Skin epidermis (tissue), 12 donors: ENCODE results near the gene YWHAG.
"Not testable (repeated sequence)": the region's sequence is repeated elsewhere in the genome, so short reads cannot be mapped to it uniquely, and the experiment has no call there.

Experiments used
- H3K27ac ChIP-seq, 21 experiments: fragments of 200-600 bp; sonication (generic) in 11 of 21; one replicate each; pipeline ENCODE4 v1.5.0; 2020; ENCODE audit warnings: mild to moderate bottlenecking in 3 of 21, inconsistent platforms in 2 of 21, moderate library complexity in 2 of 21
- H3K4me3 ChIP-seq, 7 experiments: fragments of 200-600 bp; sonication (generic) in 2 of 7; one replicate each; pipeline ENCODE4 v1.5.0; 2020; ENCODE audit warnings: inconsistent platforms in 2 of 7, mild to moderate bottlenecking in 2 of 7, moderate library complexity in 1 of 7

Gene YWHAG

GRCh38 chr7:76358481-76359110 is at the start of gene YWHAG:
Gene YWHAG, minus strand, starts transcription at chr7:76358991. Its CDS starts 183 bp downstream, at chr7:76358808.
- peak within 1 kb of the TSS; percentile 70 to 100 (median 89) for H3K4me3 ChIP-seq
- peak within 1 kb of the TSS; percentile 95 to 100 (median 99) for H3K27ac ChIP-seq

- Histone ChIP-seq H3K4me3 (no peak overlapping the region), H3K27ac (no peak overlapping the region)
Measured at GRCh38 chr7:76408121-76408560, 49.4 kb upstream of the YWHAG start.

- Histone ChIP-seq H3K27ac (no peak overlapping the region), H3K4me3 (no peak overlapping the region)
Measured at GRCh38 chr7:76407718-76408117, 48.9 kb upstream of the YWHAG start.

GRCh38 chr7:76405738-76406137 is 46.9 kb upstream of the YWHAG start:
- Histone ChIP-seq H3K4me3 (no peak overlapping the region), H3K27ac (no peak overlapping the region)

GRCh38 chr7:76403780-76404494 is 45.1 kb upstream of the YWHAG start:
- H3K4me3 ChIP-seq = no peak overlapping the region
- no peak overlapping the region for H3K27ac ChIP-seq

GRCh38 chr7:76403097-76403496 is 44.3 kb upstream of the YWHAG start:
- H3K4me3 ChIP-seq, H3K27ac ChIP-seq: not testable (repeated sequence)

GRCh38 chr7:76400248-76400647 is 41.5 kb upstream of the YWHAG start:
- no peak overlapping the region for H3K27ac ChIP-seq
- no peak overlapping the region for H3K4me3 ChIP-seq

GRCh38 chr7:76397409-76398183 is 38.8 kb upstream of the YWHAG start:
- peak overlapping the region in 13 of 21 experiments; percentile 12 to 74 (median 32) for H3K27ac ChIP-seq
- peak overlapping the region; percentile 33 to 58 (median 42) for H3K4me3 ChIP-seq

- Histone ChIP-seq H3K27ac (peak overlapping the region in 2 of 21 experiments; percentile 17 to 56), H3K4me3 (peak overlapping the region in 2 of 7 experiments; percentile 44 to 58)
Measured at GRCh38 chr7:76396864-76397263, 38.1 kb upstream of the YWHAG start.

GRCh38 chr7:76395965-76396726 is 37.4 kb upstream of the YWHAG start:
- Histone ChIP-seq H3K4me3 (no peak overlapping the region), H3K27ac (no peak overlapping the region)

GRCh38 chr7:76395605-76395964 is 36.8 kb upstream of the YWHAG start:
- H3K4me3 ChIP-seq, H3K27ac ChIP-seq: not testable (repeated sequence)

GRCh38 chr7:76394957-76395356 is 36.2 kb upstream of the YWHAG start:
- H3K27ac ChIP-seq = peak overlapping the region in 1 of 21 experiments; percentile 31
- no peak overlapping the region for H3K4me3 ChIP-seq

GRCh38 chr7:76393116-76394031 is 34.6 kb upstream of the YWHAG start:
- H3K27ac ChIP-seq = peak overlapping the region; percentile 69 to 95 (median 88)
- H3K4me3 ChIP-seq = peak overlapping the region; percentile 36 to 79 (median 65)

- Histone ChIP-seq H3K4me3 (peak overlapping the region; percentile 36 to 79 (median 65)), H3K27ac (peak overlapping the region in 20 of 21 experiments; percentile 59 to 95 (median 88))
Measured at GRCh38 chr7:76392531-76393115, 33.8 kb upstream of the YWHAG start.

- Histone ChIP-seq H3K4me3 (no peak overlapping the region), H3K27ac (peak overlapping the region in 2 of 21 experiments; percentile 33 to 70)
Measured at GRCh38 chr7:76390092-76390491, 31.3 kb upstream of the YWHAG start.

GRCh38 chr7:76387789-76388188 is 29.0 kb upstream of the YWHAG start:
- not testable (repeated sequence) for H3K27ac ChIP-seq

GRCh38 chr7:76386691-76387260 is 28.0 kb upstream of the YWHAG start:
- Histone ChIP-seq H3K4me3 (no peak overlapping the region), H3K27ac (no peak overlapping the region)

More at GRCh38 chr7:76387789-76388188, 29.0 kb upstream of the YWHAG start:
- H3K4me3 ChIP-seq = not testable (repeated sequence)
